OCI-LY1 (cell line): ENCODE results near the gene KBTBD13.

ENCODE experiments used
- CTCF ChIP-seq: fragments of 200-600 bp; sonication (generic), shearing (Covaris generic); IDR thresholded peaks from 2 replicates; pipeline ENCODE4 v1.5.1; 2017; ENCODE audit warnings: mild to moderate bottlenecking, antibody characterized with exemption, low read length, moderate library complexity, mixed read lengths
- EZH2 ChIP-seq: fragments of 200-600 bp; sonication (generic), shearing (Covaris generic); IDR thresholded peaks from 2 replicates; pipeline ENCODE4 v1.8.0; 2017; ENCODE audit warnings: borderline replicate concordance, mixed run types, mild to moderate bottlenecking, antibody characterized with exemption, low read length, moderate library complexity, mixed read lengths

GRCh38 chr15:65062061-65062460 is 14.5 kb upstream of the KBTBD13 start:
- no peak for TF ChIP-seq EZH2
- TF ChIP-seq CTCF = no peak
